Adrenal gland (tissue), 5 donors: ENCODE results near the gene HIP1.

ENCODE experiments used
- CTCF ChIP-seq, 6 experiments: fragments of 450-650 bp in 4 of 6; fragments of 200-600 bp in 2 of 6; sonication (generic) in 1 of 6; IDR thresholded peaks; 1 replicate in 5 of 6; 2 replicates in 1 of 6; pipeline versions ENCODE4 v1.5.1 to v1.8.0; 2016 to 2021; ENCODE audit warnings: antibody characterized with exemption in 6 of 6, mild to moderate bottlenecking in 2 of 6, moderate library complexity in 1 of 6
- POLR2A ChIP-seq, 2 donors: fragments of 450-650 bp; IDR thresholded peaks; one replicate each; pipeline ENCODE4 v1.6.1; 2017; ENCODE audit warnings: antibody characterized with exemption in 2 of 2, mild to moderate bottlenecking in 2 of 2, moderate library complexity in 1 of 2
- donor health status: DM: no; HTN: no; CAD: no.

DNA sequence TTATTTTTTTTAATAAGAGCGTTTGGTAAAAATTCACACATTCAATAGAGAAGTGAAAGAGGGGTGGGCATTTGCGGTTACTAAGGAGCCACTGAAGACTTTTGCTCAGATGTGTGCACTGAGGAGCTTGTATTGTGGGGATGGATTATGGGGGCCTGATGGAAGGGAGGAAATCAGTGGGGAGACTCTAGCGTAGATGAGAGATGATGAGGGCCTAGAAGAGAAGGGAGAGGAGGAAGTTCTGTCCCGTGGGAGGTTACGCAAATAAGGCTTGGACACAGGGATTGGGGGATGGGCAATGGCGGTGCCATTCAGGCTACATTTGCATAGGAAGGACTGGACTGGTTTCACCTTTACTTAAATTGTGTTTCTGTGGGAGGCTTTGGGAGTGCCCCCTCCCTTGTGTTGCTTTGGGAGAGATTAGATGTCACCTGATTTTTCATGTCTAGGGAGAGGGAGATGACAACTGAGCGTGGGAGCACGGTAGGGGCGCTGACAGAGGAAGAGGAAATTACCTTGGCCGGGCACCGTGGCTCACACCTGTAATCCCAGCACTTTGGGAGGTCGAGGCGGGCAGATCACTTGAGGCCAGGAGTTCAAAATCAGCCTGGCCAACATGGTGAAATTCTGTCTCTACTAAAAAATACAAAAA, 2.2 kb upstream of the HIP1 start:
- TF ChIP-seq CTCF (IDR thresholded peaks at IDR 0.05) (no peak), POLR2A (IDR thresholded peaks at IDR 0.05) (no peak)
